Lung (tissue), 16 donors: ENCODE data around the gene COL11A1. TPM values are rescaled to one million over a fixed set of nuclear protein-coding genes. Genes with fewer than 3 reads are reported as not detected.

ENCODE experiments used
- ATAC-seq: fragments of 200-7000 bp; cut with Tn5 transposase; one replicate; pipeline ENCODE4 v1.9.1; 2020; ENCODE audit warnings: moderate number of reproducible peaks; ENCODE audit not compliant: insufficient read depth, low FRiP score
- DNase-seq, 3 donors: peaks; one replicate each; pipeline ENCODE4 v3.0.0-alpha.2; 2013 to 2017
- H3K27ac ChIP-seq, 2 donors: one replicate each; pipeline ENCODE4 v1.5.1; 2013; ENCODE audit warnings: mild to moderate bottlenecking in 2 of 2, moderate library complexity in 2 of 2, control low read depth in 1 of 2, inconsistent platforms in 1 of 2, low read depth in 1 of 2, low read length in 1 of 2
- H3K27me3 ChIP-seq, 3 donors: one replicate each; pipeline ENCODE4 v1.5.1; 2013; ENCODE audit warnings: low read length in 2 of 3; ENCODE audit not compliant: control insufficient read depth in 3 of 3, insufficient read depth in 3 of 3
- H3K36me3 ChIP-seq, 4 donors: one replicate each; pipeline ENCODE4 v1.5.1; 2013; ENCODE audit warnings: low read length in 4 of 4, mild to moderate bottlenecking in 1 of 4, moderate library complexity in 1 of 4; ENCODE audit not compliant: control insufficient read depth in 4 of 4, insufficient read depth in 4 of 4
- H3K4me1 ChIP-seq, 5 donors: one replicate each; pipeline ENCODE4 v1.5.1; 2013; ENCODE audit warnings: low read length in 5 of 5, mild to moderate bottlenecking in 2 of 5, moderate library complexity in 1 of 5; ENCODE audit not compliant: control insufficient read depth in 5 of 5, insufficient read depth in 5 of 5
- H3K4me3 ChIP-seq: one replicate; pipeline ENCODE4 v1.5.1; 2013; ENCODE audit warnings: mild to moderate bottlenecking, control low read depth, moderate library complexity
- H3K9ac ChIP-seq, 2 donors: one replicate each; pipeline ENCODE4 v1.5.1; 2013; ENCODE audit warnings: low read length in 2 of 2, control low read depth in 1 of 2; ENCODE audit not compliant: insufficient read depth in 1 of 2
- H3K9me3 ChIP-seq, 4 donors: one replicate each; pipeline ENCODE4 v1.5.1; 2013; ENCODE audit warnings: low read length in 3 of 4, mild to moderate bottlenecking in 1 of 4, moderate library complexity in 1 of 4; ENCODE audit not compliant: control insufficient read depth in 4 of 4, insufficient read depth in 3 of 4
- WGBS, 2 donors: extraction: QIAGEN DNeasy Blood & Tissue Kit; methylation state at CpG; one replicate each; pipeline ENCODE4 v1.1.7; 2013; 5-methylcytosine and 5-hydroxymethylcytosine counted together
- long read RNA-seq, 5 donors: transcript quantifications; one replicate each; lab custom pipeline, GENCODE V29; 2026
- polyA plus RNA-seq, 2 donors: library from polyadenylated mRNA; stranded (reverse); fragments of 200-250 nt; gene quantifications; one replicate each; pipeline ENCODE4 v1.2.1, GENCODE V29; 2013
- total RNA-seq, 2 donors: library from RNA; depleted of rRNA in 1 of 2; stranded (reverse); fragments of >200 nt in 1 of 2; gene quantifications; one replicate each; pipeline ENCODE4 v1.2.1, GENCODE V29; 2014 to 2021
- TF ChIP-seq, protein P1 (sequence below): IDR thresholded peaks from 2 replicates; pipeline ENCODE4 v1.5.1; 2012; ENCODE audit warnings: mild to moderate bottlenecking; ENCODE audit errors: control extremely low read depth, extremely low read depth
- donor health status: control.
- donor health status: control.
- donor health status: Bipolar disorder and iron deficiency.
- donor health status: healthy.
- donor health status: DM: yes; HTN: yes; CAD: no.

Gene COL11A1
- total RNA-seq (1 to 10 TPM in 1 of 2 donors, under 1 TPM in 1; 0.86 to 7.5 TPM), polyA plus RNA-seq (under 1 TPM; 0.33 to 0.55 TPM)
- long read RNA-seq, donor 1, partial matches to known transcripts = 9 of 11 reads
- long read RNA-seq, donor 1, other reads (novel, unspliced or antisense) = 0 of 11 reads
- long read RNA-seq, donor 2 = 0 reads
- long read RNA-seq, donor 3, partial matches to known transcripts = 0 of 1 reads
- long read RNA-seq, donor 3, other reads (novel, unspliced or antisense) = 0 of 1 reads
- long read RNA-seq, donor 4 = 0 reads
- long read RNA-seq, donor 5, full-length matches to known transcripts = 2 of 14 reads
- long read RNA-seq, donor 5, partial matches to known transcripts = 12 of 14 reads
- long read RNA-seq, donor 5, other reads (novel, unspliced or antisense) = 0 of 14 reads

DNA sequence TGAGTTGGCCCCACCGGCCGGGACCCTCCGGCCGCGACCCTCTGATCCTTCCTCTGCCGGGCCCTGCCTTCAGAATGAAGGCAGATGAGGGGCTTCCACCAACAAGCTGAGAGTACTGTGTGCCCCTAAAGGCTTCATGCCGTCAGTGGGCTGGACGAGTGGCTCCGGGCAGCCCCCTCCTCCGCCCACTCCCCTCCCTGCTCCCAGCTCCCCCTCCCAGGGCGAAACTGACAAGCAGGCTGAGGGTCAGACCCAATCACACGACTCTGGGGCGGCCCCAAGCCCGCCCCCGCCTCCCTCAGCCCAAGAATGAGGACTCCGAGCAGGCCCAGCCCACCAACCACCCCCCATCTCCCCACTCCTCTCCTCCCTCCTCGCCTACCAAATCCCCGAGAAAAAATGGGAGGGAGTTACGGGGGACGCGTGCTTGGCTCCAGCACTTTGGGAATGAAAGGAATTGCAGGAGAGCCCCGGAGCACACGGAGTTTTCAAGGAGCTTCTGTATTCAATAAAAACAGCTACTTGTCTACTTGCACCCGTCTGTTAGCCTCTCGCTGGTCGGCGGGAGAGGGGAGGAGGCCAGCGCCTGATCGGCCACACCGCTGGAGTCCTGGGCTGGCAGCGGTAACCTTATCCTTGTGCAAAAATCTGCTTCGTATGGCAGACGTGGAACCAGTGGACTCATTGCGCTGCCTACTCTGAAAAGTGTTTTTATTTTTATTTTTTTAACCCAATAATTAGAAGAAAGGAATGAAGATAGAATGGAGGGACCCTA, at the start of gene COL11A1:
COL11A1 (minus strand) TSS at position 147 of the 775 bp plus-strand sequence. CDS start 344 bp downstream, outside the sequence.
- Histone ChIP-seq H3K36me3 (no peaks in the 10 kb centered on the region), H3K9ac (peak within 1 kb of the TSS; percentile 49 to 75), H3K9me3 (no peaks in the 10 kb centered on the region), H3K27ac (no peak within 1 kb of the TSS), H3K4me3 (peak within 1 kb of the TSS; percentile 11), H3K27me3 (peaks cover 0 to 5% (median 0%) of the 10 kb centered on the region in 3 donors), H3K4me1 (peaks cover 0 to 15% (median 2%) of the 10 kb centered on the region in 5 donors)
- ATAC-seq (no peak), DNase-seq (peak; percentile 68 to 82 (median 81))
- TF ChIP-seq, protein P1, sequence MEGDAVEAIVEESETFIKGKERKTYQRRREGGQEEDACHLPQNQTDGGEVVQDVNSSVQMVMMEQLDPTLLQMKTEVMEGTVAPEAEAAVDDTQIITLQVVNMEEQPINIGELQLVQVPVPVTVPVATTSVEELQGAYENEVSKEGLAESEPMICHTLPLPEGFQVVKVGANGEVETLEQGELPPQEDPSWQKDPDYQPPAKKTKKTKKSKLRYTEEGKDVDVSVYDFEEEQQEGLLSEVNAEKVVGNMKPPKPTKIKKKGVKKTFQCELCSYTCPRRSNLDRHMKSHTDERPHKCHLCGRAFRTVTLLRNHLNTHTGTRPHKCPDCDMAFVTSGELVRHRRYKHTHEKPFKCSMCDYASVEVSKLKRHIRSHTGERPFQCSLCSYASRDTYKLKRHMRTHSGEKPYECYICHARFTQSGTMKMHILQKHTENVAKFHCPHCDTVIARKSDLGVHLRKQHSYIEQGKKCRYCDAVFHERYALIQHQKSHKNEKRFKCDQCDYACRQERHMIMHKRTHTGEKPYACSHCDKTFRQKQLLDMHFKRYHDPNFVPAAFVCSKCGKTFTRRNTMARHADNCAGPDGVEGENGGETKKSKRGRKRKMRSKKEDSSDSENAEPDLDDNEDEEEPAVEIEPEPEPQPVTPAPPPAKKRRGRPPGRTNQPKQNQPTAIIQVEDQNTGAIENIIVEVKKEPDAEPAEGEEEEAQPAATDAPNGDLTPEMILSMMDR = no peak
- 8 to 9% methylated on average over 33 to 34 of the region's 34 CpGs for WGBS, 2 donors

DNA sequence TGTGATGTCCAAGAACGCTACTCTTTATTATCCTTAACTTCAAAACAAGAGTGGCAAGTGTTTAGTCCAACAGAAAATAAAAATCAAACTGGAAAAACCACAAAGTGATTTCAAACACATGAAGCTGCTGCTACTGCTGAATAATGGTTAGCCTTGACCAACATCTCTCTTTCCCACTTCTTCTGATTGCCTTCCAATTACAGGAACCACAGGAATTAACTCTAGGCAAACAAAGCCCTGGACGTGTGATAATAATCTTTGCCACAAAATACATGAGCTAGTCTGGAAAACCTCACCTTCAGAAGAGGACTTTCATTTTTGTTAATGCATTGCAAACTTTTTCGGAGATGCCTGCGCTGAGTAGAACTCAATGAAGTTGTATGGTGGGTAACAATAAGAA, 48.6 kb upstream of the COL11A1 start:
- Histone ChIP-seq H3K27me3 (no peaks in the 10 kb centered on the region), H3K4me3 (no peak overlapping the region), H3K36me3 (no peaks in the 10 kb centered on the region), H3K4me1 (no peaks in the 10 kb centered on the region), H3K9ac (no peak overlapping the region), H3K9me3 (no peaks in the 10 kb centered on the region), H3K27ac (no peak overlapping the region)
- TF ChIP-seq, protein P1 = no peak
- ATAC-seq (no peak), DNase-seq (no peak)
- WGBS, 2 donors = 69 to 72% methylated on average over 4 of the region's 4 CpGs

DNA sequence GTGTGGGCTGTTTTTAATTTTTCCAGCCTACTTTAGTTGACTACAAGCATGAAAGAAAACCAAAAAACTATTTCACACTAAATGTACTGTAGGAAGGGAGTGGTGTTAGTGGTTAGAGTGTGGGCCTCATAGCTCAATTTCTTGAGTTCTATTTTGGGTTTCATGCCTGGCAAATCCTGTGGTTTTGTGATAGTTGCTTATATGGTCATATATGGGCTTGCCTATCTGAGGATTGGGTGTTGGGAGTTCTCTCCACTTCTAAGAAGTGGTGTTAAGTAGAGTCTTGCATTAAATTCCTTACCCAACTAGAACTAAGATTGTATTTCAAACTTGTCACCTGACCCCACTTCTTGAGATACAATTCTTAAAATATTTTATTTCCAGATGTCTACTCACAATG, 37.8 kb upstream of the COL11A1 start:
- DNase-seq (no peak), ATAC-seq (no peak)
- H3K9ac ChIP-seq = no peak overlapping the region
- no peaks in the 10 kb centered on the region for H3K9me3 ChIP-seq
- H3K27me3 ChIP-seq = no peaks in the 10 kb centered on the region
- H3K4me3 ChIP-seq = no peak overlapping the region
- TF ChIP-seq, protein P1 = no peak
- H3K36me3 ChIP-seq = no peaks in the 10 kb centered on the region
- no peak overlapping the region for H3K27ac ChIP-seq
- no peaks in the 10 kb centered on the region for H3K4me1 ChIP-seq
